ENCODE results near the gene URI1. TPM values are rescaled to one million over a fixed set of nuclear protein-coding genes. Genes with fewer than 3 reads are reported as not detected.

The URI1 gene
- total and polyA plus RNA-seq, 4 donors: 21.5 to 60.8 (median 32.5) TPM

DNA sequence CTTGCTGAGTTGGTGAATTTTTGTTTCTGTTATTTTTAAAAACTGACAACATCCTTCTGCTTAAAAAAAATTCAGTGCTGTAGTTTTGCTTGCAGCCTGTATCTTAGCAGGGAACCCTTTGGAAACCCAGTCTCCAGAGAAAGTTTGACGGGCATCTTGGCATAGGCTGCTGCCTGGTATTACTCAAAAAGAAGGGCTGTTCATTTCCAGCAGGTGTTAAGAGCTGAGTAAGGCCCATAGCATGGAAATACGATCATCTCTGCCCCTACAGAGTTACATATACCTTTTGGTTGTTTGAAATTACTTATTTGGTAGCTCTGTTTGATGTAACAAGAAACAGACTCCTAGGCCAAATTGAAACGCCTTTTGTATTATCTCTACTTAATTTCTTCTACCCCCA lies 41.5 kb downstream of the URI1 start:
- Histone ChIP-seq H3K27me3 (ENCODE audit: control insufficient read depth in 3 of 3, insufficient read depth in 3 of 3, low read length in 2 of 3) (no peaks in the 10 kb centered on the region), H3K9me3 (ENCODE audit: control insufficient read depth in 4 of 4, insufficient read depth in 3 of 4, low read length in 3 of 4) (no peaks in the 10 kb centered on the region), H3K4me3 (no peak overlapping the region), H3K27ac (ENCODE audit: low read depth in 1 of 2, low read length in 1 of 2) (no peak overlapping the region), H3K4me1 (ENCODE audit: control insufficient read depth in 5 of 5, insufficient read depth in 5 of 5, low read length in 5 of 5) (peaks cover 0 to 14% (median 2%) of the 10 kb centered on the region in 5 donors), H3K9ac (ENCODE audit: insufficient read depth in 1 of 2, low read length in 2 of 2) (no peak overlapping the region), H3K36me3 (ENCODE audit: control insufficient read depth in 4 of 4, insufficient read depth in 4 of 4, low read length in 4 of 4) (peaks cover 0 to 2% (median 0%) of the 10 kb centered on the region in 4 donors)
- DNase-seq: no peak
- TF ChIP-seq, protein P1, sequence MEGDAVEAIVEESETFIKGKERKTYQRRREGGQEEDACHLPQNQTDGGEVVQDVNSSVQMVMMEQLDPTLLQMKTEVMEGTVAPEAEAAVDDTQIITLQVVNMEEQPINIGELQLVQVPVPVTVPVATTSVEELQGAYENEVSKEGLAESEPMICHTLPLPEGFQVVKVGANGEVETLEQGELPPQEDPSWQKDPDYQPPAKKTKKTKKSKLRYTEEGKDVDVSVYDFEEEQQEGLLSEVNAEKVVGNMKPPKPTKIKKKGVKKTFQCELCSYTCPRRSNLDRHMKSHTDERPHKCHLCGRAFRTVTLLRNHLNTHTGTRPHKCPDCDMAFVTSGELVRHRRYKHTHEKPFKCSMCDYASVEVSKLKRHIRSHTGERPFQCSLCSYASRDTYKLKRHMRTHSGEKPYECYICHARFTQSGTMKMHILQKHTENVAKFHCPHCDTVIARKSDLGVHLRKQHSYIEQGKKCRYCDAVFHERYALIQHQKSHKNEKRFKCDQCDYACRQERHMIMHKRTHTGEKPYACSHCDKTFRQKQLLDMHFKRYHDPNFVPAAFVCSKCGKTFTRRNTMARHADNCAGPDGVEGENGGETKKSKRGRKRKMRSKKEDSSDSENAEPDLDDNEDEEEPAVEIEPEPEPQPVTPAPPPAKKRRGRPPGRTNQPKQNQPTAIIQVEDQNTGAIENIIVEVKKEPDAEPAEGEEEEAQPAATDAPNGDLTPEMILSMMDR (IDR thresholded peaks at IDR 0.05; ENCODE audit: control extremely low read depth, extremely low read depth): no peak
- ATAC-seq (ENCODE audit: insufficient read depth, low FRiP score): no peak
- 84 to 89% methylated on average over 3 of the region's 3 CpGs for WGBS, 2 donors

DNA sequence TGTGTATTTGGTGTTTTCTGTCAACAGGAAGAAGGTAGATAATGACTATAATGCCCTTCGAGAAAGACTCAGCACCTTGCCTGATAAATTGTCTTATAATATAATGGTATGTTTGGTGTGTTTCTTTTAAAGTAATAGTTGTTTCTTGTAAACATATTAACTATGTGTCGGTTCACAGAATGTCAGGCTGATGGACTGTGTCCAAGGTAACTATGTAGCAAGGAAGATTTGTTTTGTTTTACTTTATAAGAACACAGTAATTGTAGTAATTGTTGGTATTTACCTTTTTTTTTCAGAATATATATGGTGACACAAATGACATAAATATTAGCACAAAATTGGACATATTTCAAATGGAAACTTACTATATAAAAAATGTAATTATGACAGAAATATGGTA lies 43.2 kb downstream of the URI1 start:
- no peak for ATAC-seq (ENCODE audit: insufficient read depth, low FRiP score)
- WGBS, 2 donors: 74 to 78% methylated on average over 2 of the region's 2 CpGs
- H3K27me3 ChIP-seq (ENCODE audit: control insufficient read depth in 3 of 3, insufficient read depth in 3 of 3, low read length in 2 of 3): no peaks in the 10 kb centered on the region
- peaks cover 0 to 6% (median 0%) of the 10 kb centered on the region in 4 donors for H3K36me3 ChIP-seq (ENCODE audit: control insufficient read depth in 4 of 4, insufficient read depth in 4 of 4, low read length in 4 of 4)
- DNase-seq: peak in 2 of 3 donors; percentile 44 to 62
- no peak overlapping the region for H3K27ac ChIP-seq (ENCODE audit: low read depth in 1 of 2, low read length in 1 of 2)
- no peak overlapping the region for H3K4me3 ChIP-seq
- TF ChIP-seq, protein P1 (IDR thresholded peaks at IDR 0.05; ENCODE audit: control extremely low read depth, extremely low read depth): no peak
- H3K9ac ChIP-seq (ENCODE audit: insufficient read depth in 1 of 2, low read length in 2 of 2): no peak overlapping the region
- no peaks in the 10 kb centered on the region for H3K9me3 ChIP-seq (ENCODE audit: control insufficient read depth in 4 of 4, insufficient read depth in 3 of 4, low read length in 3 of 4)
- H3K4me1 ChIP-seq (ENCODE audit: control insufficient read depth in 5 of 5, insufficient read depth in 5 of 5, low read length in 5 of 5): peaks cover 0 to 14% (median 2%) of the 10 kb centered on the region in 5 donors

DNA sequence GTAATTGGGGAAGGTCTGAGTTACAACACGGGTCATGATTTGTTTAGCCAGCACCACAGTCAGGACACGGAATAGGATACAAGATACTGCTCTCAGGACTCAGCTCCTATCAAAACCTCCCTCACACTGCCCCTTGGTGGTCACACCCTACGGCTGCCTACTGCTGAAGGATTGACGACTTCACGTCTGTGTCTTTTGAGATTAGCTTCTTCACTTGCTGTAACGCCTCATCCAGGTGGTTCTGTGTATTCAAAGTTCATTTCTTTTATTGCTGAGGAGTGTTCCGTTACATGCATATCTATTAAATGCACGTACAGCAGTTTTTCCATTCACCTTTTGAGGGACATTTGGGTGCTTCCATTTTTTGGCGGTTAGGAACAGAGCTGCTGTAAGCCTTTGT lies 46.3 kb downstream of the URI1 start:
- H3K27ac ChIP-seq (ENCODE audit: low read depth in 1 of 2, low read length in 1 of 2): no peak overlapping the region
- no peaks in the 10 kb centered on the region for H3K27me3 ChIP-seq (ENCODE audit: control insufficient read depth in 3 of 3, insufficient read depth in 3 of 3, low read length in 2 of 3)
- 92 to 93% methylated on average over 9 of the region's 9 CpGs for WGBS, 2 donors
- H3K4me1 ChIP-seq (ENCODE audit: control insufficient read depth in 5 of 5, insufficient read depth in 5 of 5, low read length in 5 of 5): peaks cover 0 to 14% (median 0%) of the 10 kb centered on the region in 5 donors
- ATAC-seq (ENCODE audit: insufficient read depth, low FRiP score) (no peak), DNase-seq (no peak)
- H3K4me3 ChIP-seq: no peak overlapping the region
- H3K36me3 ChIP-seq (ENCODE audit: control insufficient read depth in 4 of 4, insufficient read depth in 4 of 4, low read length in 4 of 4): peaks cover 0 to 14% (median 0%) of the 10 kb centered on the region in 4 donors
- TF ChIP-seq, protein P1 (IDR thresholded peaks at IDR 0.05; ENCODE audit: control extremely low read depth, extremely low read depth): no peak
- no peak overlapping the region for H3K9ac ChIP-seq (ENCODE audit: insufficient read depth in 1 of 2, low read length in 2 of 2)
- peaks cover 0 to 10% (median under 1%) of the 10 kb centered on the region in 4 donors for H3K9me3 ChIP-seq (ENCODE audit: control insufficient read depth in 4 of 4, insufficient read depth in 3 of 4, low read length in 3 of 4)
